ENCODE results near the gene ABRAXAS1. TPM values are rescaled to one million over a fixed set of nuclear protein-coding genes. Genes with fewer than 3 reads are reported as not detected.

The ABRAXAS1 gene
- total RNA-seq (2022) (5.7 and 7.3 TPM in 2 replicates), Bru-seq, nascent RNA (percentile 52 among the genes with signal in this experiment), BruChase-seq, experiment 1, labeled RNA remaining after a 6-hour chase (percentile 47 among the genes with signal in this experiment), BruChase-seq, experiment 2, labeled RNA remaining after a 2-hour chase (percentile 53 among the genes with signal in this experiment)
- long read RNA-seq, full-length matches to known transcripts = 9 of 16 reads
- long read RNA-seq, partial matches to known transcripts = 0 of 16 reads
- long read RNA-seq, other reads (novel, unspliced or antisense) = 7 of 16 reads

- intact Hi-C loops (cut with micrococcal nuclease) = no loop called here
- Mint-ChIP-seq H3K4me1 (ENCODE audit: insufficient read depth, unreplicated experiment) (no peaks in the 10 kb centered on the region), H3K27me3 (ENCODE audit: insufficient read depth, unreplicated experiment) (no peaks in the 10 kb centered on the region), H3K36me3 (ENCODE audit: insufficient read depth, unreplicated experiment) (peaks cover 12% of the 10 kb centered on the region), H3K9me3 (ENCODE audit: unreplicated experiment) (no peaks in the 10 kb centered on the region), H3K27ac (ENCODE audit: low read depth, unreplicated experiment) (peak within 1 kb of the TSS; percentile 78), H3K4me3 (ENCODE audit: unreplicated experiment) (peak within 1 kb of the TSS; percentile 96)
- no peak for TF ChIP-seq CTCF (IDR thresholded peaks at IDR 0.05; ENCODE audit: unreplicated experiment)
- DNase-seq (ENCODE audit: unreplicated experiment) = peak; percentile 94
- BruUV-seq (replicated peaks) = TSS peak; percentile 56
- ChIA-PET POLR2A (interaction anchor here (0.6 to 2.6 kb wide), 18 partner anchors 10 to 1428 kb away, joined by 3 to 22 read pairs (median 4); partner anchors contain the start of genes GPAT3, HELQ and MRPS18C), CTCF (interaction anchor here (0.6 kb wide), 1 partner anchor 14 kb away, joined by 3 read pairs; no protein-coding TSS in a partner anchor)
Observed at GRCh38 chr4:83484500-83485461, at the start of gene ABRAXAS1. ABRAXAS1 (minus strand) TSS chr4:83485100; CDS start chr4:83485072, 28 bp downstream.

- intact Hi-C loops (cut with micrococcal nuclease) = no loop called here
- no peak for TF ChIP-seq CTCF (IDR thresholded peaks at IDR 0.05; ENCODE audit: unreplicated experiment)
- BruUV-seq (replicated peaks) = no TSS peak
- Mint-ChIP-seq H3K9me3 (ENCODE audit: unreplicated experiment) (peaks cover 5% of the 10 kb centered on the region), H3K27me3 (ENCODE audit: insufficient read depth, unreplicated experiment) (peaks cover 21% of the 10 kb centered on the region), H3K4me3 (ENCODE audit: unreplicated experiment) (no peak overlapping the region), H3K4me1 (ENCODE audit: insufficient read depth, unreplicated experiment) (no peaks in the 10 kb centered on the region), H3K27ac (ENCODE audit: low read depth, unreplicated experiment) (no peak overlapping the region), H3K36me3 (ENCODE audit: insufficient read depth, unreplicated experiment) (no peaks in the 10 kb centered on the region)
- POLR2A ChIA-PET = no interaction called here
- CTCF ChIA-PET = interaction anchor here (1.2 kb wide), 1 partner anchor 112 kb away, joined by 3 read pairs; no protein-coding TSS in a partner anchor
- DNase-seq (ENCODE audit: unreplicated experiment) = no peak
Observed at GRCh38 chr4:83527671-83528070, 42.8 kb upstream of the ABRAXAS1 start.

- H3K27ac Mint-ChIP-seq (ENCODE audit: low read depth, unreplicated experiment) = no peak overlapping the region
- H3K27me3 Mint-ChIP-seq (ENCODE audit: insufficient read depth, unreplicated experiment) = no peaks in the 10 kb centered on the region
- BruUV-seq (replicated peaks) = no TSS peak
- no peak for DNase-seq (ENCODE audit: unreplicated experiment)
- ChIA-PET CTCF (interaction anchor here (0.6 kb wide), 1 partner anchor 90 kb away, joined by 3 read pairs; no protein-coding TSS in a partner anchor), POLR2A (no interaction called here)
- intact Hi-C loops (cut with micrococcal nuclease) = no loop called here
- H3K36me3 Mint-ChIP-seq (ENCODE audit: insufficient read depth, unreplicated experiment) = no peaks in the 10 kb centered on the region
- no peaks in the 10 kb centered on the region for H3K4me1 Mint-ChIP-seq (ENCODE audit: insufficient read depth, unreplicated experiment)
- peaks cover 5% of the 10 kb centered on the region for H3K9me3 Mint-ChIP-seq (ENCODE audit: unreplicated experiment)
- no peak for TF ChIP-seq CTCF (IDR thresholded peaks at IDR 0.05; ENCODE audit: unreplicated experiment)
- no peak overlapping the region for H3K4me3 Mint-ChIP-seq (ENCODE audit: unreplicated experiment)
Observed at GRCh38 chr4:83522239-83522638, 37.3 kb upstream of the ABRAXAS1 start.
